RKO (cell line): ENCODE measurements around the gene GNAI1.
A peak's percentile ranks its signal among the peaks of the same experiment; 100 is the strongest.
"Not testable (repeated sequence)": the region's sequence is repeated elsewhere in the genome, so short reads cannot be mapped to it uniquely, and the experiment has no call there.

Experiments
- DNase-seq: peaks from one replicate; pipeline ENCODE4 v3.0.0-alpha.2; 2016; ENCODE audit warnings: low spot score

The GNAI1 gene

DNA sequence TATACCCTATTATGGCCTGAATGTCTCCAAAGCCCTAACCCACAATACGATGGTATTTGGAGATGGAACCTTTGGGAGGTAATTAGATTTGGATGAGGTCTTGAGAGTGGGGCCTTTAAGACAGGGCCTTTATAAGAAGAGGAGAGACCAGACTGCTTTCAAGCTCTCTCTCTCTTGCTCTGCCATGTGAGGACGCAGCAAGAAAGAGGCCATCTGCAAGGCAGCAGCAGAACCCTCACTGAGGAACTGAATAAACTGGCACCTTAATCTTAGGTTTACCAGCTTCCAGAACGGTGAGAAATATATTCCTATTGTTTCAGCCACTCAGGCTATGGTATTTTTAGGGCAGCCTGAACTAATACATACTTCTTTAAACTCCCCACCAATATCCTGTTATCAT lies 2.0 kb upstream of the GNAI1 start:
- no peak for DNase-seq

DNA sequence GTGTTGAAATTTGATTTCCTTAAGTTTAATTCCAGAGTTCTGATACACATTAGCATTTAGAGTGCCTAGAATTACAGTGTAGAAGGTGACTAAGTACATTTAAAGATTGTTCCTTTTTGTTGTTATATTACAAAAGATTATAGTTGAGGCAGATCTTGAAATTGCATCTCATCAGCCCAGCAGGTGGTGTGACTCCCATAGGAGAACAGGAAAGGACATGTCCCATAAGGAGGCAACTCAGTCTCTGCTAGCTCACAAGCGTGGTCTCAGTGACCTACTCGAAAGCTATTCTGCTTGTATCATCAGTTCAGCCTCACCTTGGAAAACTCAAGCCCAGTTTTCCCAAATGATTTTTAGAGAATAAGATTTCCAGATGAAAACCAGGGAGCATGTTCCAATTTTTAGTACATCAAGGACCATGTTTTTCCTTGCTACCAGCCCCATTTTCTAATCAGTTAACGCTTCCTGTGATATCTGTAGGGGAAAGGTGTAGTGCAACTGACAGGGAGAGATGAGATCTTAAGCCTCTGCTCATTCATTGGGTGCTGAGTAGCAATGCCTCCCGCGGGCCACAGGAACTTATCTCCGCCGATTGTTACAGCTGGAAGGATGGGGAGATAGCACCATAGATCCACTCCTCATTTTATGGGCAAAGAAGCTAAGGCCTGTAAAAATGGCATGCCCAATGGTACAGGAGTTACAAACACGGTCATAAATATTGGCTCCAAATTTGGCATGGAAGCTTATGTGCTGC lies 1.1 kb upstream of the GNAI1 start:
- peak; percentile 26 for DNase-seq

DNA sequence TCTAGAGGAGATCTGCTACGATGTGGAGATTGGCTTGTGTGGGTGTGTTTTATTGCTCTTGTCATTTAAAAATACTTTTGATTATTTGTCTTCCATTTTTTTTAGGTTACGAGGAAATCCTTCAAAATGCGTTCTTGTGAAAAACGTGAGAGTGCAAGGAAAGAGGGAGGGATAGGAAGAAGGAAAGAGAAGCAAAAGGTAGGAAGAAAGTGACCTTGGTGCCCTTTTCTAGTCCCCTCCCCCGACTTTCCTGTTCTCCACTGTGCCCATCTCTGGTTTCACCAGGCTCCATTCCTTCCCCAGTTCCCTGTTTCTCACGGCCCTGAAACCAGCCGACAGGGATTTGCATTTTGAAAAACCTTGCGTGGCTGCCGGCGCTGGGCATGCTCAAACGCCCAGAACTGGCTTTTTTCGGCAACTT lies 506 bp upstream of the GNAI1 start:
- no peak for DNase-seq

DNA sequence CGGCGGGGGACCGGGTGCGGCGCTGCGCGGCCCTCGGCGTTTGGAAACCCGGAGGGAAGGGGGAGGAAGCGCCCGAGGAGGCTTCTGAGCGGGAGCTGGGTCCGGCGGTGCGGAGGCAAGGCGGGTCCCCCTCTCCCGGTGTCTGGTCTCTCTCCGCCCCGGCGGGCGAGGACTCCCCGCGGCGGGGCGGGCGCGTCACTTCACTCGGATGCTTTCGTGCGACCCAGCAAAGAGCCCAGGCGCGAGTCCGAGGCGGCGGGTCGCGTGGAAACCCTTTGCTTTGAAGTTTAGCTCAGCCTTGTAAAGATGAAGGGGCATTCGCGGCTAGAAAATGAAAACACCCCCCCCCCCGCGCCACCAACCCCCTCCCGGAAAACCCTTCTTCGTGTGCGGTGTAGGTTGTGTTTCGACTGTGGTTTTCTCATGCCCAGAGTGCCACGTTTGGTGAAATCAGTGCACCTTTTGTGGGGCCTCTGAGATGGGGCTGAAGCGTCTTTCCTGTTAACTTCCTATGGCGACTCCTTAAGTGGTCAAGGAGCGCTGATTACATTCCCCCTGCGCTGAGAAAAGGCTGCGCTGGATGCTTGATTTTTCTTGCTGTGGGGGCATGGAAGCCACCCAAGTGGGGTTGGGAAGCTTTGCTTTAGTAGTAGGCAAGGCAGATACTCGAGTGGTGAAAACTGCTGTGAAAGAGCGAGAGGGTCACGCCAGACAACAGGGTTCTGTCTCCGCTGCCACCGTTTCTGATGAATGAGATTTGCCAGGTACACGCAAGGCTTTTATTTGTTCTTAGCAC lies 876 bp downstream of the GNAI1 start:
- DNase-seq: peak; percentile 54

DNA sequence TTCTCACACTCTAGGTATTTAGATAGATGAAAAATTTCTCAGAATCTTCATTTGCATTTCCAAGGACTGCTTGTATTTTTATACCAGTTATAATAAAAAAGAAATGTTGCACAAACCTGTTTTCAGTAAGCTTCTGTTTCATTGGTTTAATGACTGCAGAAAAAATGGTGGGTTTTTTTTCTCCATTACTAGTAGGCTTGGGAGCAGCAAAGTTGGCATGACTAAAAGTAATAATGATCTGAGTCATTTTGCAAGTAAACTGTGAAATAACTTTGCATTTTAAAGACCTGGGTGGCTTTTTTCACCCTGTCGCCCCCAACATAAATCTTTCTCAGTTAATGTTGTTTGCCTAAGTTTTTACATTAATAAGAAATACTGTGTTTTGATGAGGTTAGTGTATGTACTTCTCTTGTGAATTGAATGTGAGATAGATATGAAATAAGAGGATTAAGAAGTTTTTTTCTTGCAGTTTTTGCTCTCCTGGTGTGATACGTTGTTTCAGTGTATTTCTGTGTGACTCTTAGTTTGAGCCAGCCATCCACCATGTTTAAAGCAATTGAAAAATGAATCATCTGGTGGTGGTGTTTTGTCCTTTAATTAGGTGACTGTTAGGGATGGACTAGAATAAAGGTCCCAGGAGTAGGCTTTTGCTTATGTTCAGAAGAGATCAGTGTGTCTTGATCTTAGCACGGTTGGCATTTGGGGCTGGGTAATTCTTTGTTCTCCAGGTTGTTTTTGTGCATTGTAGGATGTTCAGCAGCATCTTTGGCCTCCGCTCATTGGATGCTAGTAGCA lies 1.8 kb downstream of the GNAI1 start:
- peak; percentile 66 for DNase-seq

DNA sequence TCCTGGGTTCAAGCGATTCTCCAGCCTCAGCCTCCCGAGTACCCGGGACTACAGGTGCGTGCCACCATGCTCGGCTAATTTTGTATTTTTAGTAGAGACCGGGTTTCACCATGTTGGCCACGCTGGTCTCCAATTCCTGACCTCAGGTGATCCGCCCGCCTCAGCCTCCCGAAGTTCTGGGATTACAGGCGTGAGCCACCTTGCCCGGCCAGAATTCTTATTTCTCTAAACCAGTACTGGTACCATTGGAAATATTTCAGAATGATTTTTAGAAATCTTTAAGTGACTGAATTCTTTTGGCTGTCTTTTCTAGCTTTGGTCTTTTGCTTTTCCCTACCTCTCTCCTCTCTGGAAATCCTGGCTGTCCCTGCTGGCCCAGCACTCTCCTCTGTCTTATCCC lies 2.8 kb downstream of the GNAI1 start:
- DNase-seq: no peak

DNA sequence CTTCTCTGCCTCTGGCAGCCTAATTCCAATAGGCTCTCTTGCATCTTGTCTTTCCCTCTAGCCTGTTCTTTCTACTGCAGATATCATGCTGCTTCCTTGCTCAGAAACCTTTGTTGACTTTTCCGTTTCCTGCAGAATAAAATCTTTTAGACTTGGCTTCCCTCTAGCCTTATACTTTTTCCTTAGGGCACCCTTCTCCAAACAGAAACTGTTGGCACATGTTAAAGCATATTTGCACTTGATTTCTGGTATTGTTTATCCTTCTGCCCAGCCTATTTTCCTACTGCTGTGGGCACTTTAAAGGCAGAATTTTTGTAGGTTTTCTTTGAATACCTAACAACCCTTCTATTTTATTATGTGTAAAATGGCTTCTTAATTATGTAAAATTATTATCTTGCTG lies 4.6 kb downstream of the GNAI1 start:
- DNase-seq: no peak

DNA sequence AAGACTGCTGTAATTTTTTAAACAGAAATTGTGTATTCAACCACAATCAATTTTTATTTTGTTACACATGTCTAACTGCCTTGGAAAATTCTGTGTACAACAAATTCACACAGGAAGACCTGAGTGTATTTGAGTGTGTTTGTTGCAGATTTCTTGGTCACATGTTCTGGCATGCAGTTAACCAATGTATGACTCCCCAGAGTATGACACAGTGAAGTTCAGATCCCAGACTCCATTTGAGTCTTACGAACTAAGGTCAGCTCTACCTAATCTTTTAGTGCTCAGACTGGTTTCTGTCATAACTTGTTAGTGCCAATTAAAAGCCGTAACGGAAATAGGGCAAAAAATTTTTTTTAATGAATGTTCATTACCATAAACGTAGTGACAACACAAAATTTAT lies 5.8 kb downstream of the GNAI1 start:
- DNase-seq: no peak

DNA sequence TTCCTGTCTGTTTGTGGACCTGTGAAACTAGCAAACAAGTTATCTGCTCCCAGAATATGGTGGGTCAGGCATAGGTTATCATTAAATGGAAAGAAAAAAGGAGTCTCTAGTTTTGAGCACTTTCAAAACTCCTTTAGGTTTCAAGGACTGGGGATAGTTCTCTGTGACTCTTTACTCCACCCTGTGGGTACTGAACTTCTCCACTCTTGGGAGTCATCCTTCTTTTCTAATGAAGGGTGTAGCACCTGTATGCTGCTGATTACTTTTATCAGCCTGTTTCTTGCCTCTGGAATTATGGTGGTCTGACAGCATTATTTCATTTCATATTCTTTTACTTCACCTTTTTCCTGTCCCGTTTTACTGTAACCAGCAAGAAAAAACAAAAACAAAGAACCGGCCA lies 6.7 kb downstream of the GNAI1 start:
- DNase-seq: no peak

DNA sequence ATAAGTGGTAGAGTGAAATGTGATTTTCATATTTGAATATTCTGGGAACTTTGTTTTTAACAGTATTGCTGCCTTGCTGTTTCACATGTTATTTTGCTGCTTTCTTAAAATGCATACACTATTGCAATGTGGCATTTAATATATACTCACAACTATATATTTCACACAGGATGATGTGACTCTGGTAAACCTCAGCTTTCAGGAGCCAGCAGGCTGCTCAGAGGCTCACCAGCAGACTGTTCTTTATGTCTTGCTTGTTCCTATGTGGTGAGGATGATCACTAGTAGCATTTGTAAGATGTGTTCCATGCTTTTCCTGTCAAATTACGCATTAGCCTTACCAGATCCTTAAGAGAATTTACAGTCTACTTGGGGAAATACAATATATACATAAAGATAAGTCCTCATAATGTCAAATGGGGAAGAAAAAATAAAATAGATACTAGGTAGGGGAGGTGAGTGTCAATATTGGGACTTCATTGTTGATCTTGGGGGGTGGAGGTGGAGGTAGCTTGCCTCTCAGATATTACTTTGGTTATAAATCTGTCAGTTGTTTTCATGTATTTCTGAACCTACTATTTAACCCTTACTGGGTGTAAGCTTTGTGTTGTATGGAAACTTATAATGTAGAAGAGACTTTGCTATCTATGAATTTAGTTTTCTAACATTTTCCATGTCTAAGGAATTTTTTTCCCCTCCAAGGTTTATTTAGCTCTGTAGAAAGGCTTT lies 8.4 kb downstream of the GNAI1 start:
- DNase-seq: no peak

DNA sequence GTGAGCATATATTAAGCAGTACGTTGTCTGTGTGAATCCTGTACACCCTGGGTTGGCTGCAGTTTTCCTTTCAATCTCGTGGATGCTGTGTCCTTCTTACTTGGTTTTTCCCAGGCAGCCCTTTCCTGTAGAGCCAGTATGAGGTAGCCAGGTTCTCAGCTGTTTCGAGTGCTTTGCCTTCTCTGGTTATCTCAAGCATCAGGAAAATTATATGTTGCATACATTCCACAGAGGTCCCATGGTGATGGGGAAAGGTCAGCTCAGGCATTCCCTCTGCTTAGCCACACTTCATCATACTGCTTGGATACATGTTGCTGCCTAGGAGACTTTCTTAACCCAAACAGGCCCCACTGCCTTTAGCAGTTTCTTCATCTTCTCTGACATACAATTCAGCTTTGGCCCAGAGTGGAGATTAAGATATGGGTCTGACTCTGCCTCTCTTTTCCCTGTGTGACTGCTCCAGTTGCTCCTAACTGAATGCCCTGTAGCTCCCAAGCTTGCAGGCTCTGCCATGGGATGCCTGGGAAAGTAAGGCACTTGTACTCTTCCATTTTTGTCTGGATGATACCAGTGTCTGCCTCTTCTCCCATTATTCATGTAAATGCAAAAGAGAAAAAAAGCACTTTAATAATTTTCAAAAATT lies 11.3 kb downstream of the GNAI1 start:
- no peak for DNase-seq

DNA sequence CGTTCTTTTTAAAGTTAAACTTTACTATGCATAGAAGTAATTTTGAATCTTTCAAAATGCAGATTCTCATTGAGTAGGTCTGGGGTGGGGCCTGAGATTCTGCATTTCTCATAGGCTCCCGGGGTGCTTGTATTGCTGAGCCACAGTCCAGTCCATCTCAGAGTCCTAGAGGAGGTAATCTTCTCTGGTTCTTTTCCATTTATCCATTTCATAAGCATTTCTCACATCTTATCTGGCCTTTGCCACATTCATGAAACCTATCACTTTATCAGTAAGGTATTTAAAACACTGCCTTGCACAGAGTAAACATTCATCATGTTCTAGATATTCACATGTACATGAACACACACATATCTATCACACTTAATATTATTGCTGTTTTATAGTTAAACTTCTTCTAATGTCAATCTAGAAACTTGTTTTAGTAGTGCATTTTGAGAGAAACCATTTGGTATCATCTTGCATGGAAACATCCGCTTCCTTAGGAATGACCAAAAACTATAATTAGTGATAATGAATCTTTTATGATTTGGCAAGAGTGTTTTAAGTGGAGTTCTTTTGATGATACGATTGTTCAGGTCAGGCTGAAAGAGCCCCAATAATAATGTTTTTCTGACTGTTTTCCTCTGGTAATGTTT lies 12.0 kb downstream of the GNAI1 start:
- no peak for DNase-seq

DNA sequence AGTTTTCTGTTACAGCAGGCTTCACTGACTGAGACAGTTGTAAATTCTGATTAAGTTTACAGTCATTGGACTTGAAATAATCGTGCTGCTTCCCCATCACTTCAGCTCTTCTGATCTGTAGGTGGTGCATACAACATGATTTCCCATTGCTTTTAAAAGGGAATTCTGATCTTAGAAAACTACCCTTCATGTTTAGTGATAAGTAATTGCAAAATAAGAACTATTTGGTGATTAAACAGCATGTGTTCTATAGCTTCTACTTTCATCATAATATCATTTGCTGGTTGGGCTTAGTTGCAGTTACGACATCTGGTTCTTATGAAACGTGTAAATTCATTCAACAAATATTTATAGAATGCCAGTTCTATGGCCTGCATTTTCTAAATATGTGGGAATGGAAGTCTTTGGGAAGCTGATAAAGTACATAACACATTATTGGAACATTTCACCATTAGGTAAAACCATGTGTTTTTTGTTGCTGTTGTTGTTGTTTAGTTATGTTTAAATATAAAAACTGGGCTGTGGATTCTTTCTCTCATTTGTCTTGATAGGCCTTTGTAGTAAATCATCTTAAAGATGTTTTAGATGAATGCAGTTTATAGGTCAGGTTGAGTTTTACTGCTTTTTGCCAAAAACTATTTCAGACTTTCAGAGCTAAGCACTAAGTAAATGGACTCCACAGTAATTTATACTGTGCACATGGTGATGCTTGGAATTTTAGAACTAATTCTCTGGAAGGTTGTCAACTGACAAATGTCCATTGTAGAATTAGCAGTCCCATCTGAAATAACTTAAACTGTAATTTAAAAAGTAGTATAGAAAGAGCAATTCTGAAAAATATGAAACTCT lies 13.1 kb downstream of the GNAI1 start:
- no peak for DNase-seq

DNA sequence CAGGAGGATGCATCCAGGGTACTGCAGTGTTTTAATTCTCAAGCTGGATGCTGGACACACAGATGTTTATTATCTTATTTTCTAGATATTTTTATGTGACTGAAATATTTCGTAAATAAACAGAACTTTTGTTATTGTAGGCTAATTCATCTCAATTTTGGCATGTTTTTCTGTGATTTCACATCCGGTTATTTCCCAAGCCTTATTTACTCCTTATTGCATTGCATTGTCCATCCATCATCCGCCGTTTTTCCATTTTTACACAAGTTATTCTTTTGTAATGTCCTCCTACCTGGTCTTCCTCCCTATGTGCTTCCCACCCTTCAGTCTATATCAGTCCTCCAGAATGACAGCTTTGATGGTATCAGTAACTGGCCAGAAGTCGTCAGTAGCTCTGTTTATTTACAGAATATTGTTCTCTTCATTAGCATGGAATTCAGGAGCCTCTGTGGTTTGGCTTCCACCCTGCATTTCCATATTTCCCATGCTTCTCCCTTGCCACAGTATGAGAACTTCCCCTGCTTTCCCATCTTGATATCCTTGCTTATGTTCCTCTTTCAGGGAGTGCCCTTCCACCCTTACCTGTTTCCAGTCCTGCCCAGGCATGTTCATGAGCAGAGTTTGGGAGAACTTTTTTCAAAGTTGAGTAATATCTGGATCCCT lies 16.1 kb downstream of the GNAI1 start:
- DNase-seq: no peak

DNA sequence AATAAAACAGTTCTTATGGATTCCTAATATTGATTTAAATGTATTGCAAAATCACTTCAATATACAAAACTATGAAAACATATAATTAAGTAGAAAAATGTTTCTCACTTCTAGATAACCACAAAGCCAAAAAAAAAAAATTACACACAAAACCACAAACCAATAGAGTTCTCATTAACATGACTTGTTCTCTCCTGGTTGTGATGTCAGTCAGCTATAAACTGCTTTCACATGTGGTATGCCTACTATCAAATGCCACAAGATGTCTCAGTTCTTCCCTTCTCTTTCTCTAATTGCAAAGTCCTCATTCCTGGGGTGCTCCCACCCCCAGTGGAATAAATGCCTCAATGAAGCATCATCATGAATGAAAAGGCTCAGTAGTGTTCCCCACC lies 16.6 kb downstream of the GNAI1 start:
- no peak for DNase-seq

DNA sequence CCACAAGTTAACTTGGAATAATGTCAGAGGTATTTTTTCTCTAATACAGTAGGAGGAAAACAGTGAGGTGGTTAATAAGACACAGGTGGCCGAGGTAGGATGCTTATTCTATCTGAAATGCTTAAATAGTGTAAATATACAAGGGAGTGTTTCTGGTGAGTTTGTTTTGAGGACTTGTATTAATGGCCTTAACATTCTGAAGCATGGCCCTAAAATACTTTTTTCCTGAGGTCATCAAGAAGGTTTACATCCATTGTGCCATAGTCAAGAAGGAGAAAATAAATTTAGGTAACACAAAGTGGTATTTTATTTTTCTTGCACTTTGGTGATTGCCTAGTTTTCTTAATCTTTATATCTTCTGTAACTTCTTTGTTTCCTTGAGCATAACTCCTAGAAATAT lies 18.8 kb downstream of the GNAI1 start:
- DNase-seq: no peak

DNA sequence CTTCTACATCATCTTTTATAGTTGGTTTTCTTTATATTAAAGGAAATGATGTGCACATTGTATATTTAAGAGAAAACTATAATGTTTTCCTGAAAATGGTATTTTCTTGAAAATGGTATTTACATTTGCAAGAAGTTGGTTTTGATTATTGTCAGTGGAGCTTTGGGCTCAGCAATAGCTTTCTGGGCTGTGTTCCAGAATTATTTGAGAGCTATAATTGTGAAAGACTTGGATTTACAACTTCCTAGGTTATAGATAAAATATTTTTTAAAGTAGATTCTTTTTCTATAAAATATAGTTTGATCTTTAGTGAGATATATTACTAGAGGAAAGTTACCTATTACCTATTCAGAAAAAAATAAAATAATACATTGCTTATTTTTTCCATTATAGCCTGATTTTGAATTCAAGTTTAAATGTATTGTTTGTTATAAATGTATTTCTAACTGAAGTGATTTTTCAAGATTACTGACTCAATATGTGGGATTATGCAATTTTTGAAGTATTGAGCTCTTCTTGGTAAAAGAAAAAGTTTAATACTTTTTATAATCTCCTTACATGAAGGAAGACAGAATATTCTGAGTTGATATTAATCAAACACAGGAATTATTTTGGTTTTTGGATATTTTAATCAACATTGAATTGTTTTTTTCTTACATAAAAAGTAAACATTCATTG lies 20.2 kb downstream of the GNAI1 start:
- DNase-seq: no peak

DNA sequence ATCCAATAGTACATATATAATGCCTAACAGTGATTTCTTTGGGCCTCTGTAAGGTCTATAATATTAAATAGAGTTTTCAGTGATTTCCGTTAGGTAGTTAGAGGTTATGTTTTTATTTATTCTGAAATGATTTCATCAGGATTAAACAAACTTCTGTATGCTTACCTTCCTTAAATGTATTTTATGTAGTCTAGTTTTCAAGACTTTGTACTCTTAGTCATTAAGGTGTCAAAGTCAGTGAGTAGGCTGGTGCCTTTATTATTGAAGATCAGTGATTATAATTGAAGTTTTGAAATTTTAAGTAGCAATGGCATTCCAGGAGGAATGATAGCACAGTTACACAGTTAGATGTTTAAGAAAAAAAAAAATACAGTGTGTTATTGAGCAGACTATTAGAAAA lies 20.7 kb downstream of the GNAI1 start:
- DNase-seq: no peak

DNA sequence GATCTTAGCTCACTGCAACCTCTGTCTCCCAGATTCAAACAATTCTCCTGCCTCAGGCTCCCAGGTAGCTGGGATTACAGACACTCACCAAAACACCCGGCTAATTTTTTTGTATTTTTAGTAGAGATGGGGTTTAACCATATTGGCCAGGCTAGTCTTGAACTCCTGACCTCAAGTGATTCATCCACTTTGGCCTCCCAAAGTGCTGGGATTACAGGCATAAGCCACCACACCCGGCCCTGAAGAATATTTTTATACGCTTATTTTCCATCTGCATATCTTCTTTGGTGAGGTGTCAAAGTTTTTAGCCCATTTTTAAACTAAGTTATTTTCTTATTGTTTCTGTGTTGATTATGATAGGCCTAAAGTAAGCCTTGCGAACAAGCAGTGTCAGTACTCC lies 23.1 kb downstream of the GNAI1 start:
- DNase-seq: not testable (repeated sequence)
